Keratinocyte (primary cell): ENCODE results near the gene FLNA. TPM values are rescaled to one million over a fixed set of nuclear protein-coding genes. Genes with fewer than 3 reads are reported as not detected.
"Not testable (repeated sequence)": the region's sequence is repeated elsewhere in the genome, so short reads cannot be mapped to it uniquely, and the experiment has no call there.

Source experiments
- DNase-seq: peaks from one replicate; pipeline ENCODE4 v3.0.0-alpha.2; 2011; ENCODE audit warnings: low read depth, missing footprints, low spot score
- FAIRE-seq: peaks from 2 replicates; lab custom pipeline; 2011; peaks lifted over from hg19 to GRCh38; lab: Jason Lieb, UNC
- H2AFZ ChIP-seq: 2 replicates; pipeline ENCODE4 v1.6.0; 2012; ENCODE audit warnings: low read length, control low read depth, inconsistent platforms; ENCODE audit not compliant: control insufficient read depth
- H3K27ac ChIP-seq: 2 replicates; pipeline ENCODE4 v1.5.1; 2011; ENCODE audit warnings: low read length; ENCODE audit not compliant: control insufficient read depth, insufficient read depth
- H3K27me3 ChIP-seq: 3 replicates; pipeline ENCODE4 v1.6.0; 2011; ENCODE audit warnings: low read length; ENCODE audit not compliant: control insufficient read depth, insufficient read depth; ENCODE audit errors: extremely low read depth
- H3K36me3 ChIP-seq, 2 experiments: 2 replicates in 1 of 2; 3 replicates in 1 of 2; pipeline ENCODE4 v1.5.1; 2011; ENCODE audit warnings: low read length in 2 of 2, mild to moderate bottlenecking in 1 of 2; ENCODE audit not compliant: control insufficient read depth in 2 of 2, insufficient read depth in 2 of 2; ENCODE audit errors: extremely low read depth in 1 of 2
- H3K4me1 ChIP-seq: 3 replicates; pipeline ENCODE4 v1.5.1; 2011; ENCODE audit warnings: low read length; ENCODE audit not compliant: control insufficient read depth, insufficient read depth; ENCODE audit errors: extremely low read depth
- H3K4me2 ChIP-seq: 3 replicates; pipeline ENCODE4 v1.6.0; 2011; ENCODE audit warnings: low read depth, low read length; ENCODE audit not compliant: control insufficient read depth, insufficient read depth; ENCODE audit errors: extremely low read depth
- H3K4me3 ChIP-seq, 3 experiments: fragments of 200-600 bp in 1 of 3; sonication (generic) in 1 of 3; 2 replicates in 2 of 3; 3 replicates in 1 of 3; pipeline ENCODE4 v1.5.1; 2011 to 2016; ENCODE audit warnings: low read length in 3 of 3, mild to moderate bottlenecking in 3 of 3, control low read depth in 2 of 3, inconsistent platforms in 1 of 3, low read depth in 1 of 3, mixed read lengths in 1 of 3, mixed run types in 1 of 3, moderate library complexity in 1 of 3; ENCODE audit not compliant: control insufficient read depth in 2 of 3, insufficient read depth in 2 of 3; ENCODE audit errors: extremely low read depth in 1 of 3
- H3K79me2 ChIP-seq: 2 replicates; pipeline ENCODE4 v1.6.0; 2012; ENCODE audit warnings: low read length; ENCODE audit not compliant: control insufficient read depth, insufficient read depth
- H3K9ac ChIP-seq: 3 replicates; pipeline ENCODE4 v1.6.0; 2011; ENCODE audit warnings: low read length; ENCODE audit not compliant: control insufficient read depth, insufficient read depth; ENCODE audit errors: extremely low read depth
- H3K9me1 ChIP-seq: 3 replicates; pipeline ENCODE4 v1.6.0; 2011; ENCODE audit warnings: low read length; ENCODE audit not compliant: control insufficient read depth, insufficient read depth; ENCODE audit errors: extremely low read depth
- H3K9me3 ChIP-seq: 2 replicates; pipeline ENCODE4 v1.5.1; 2012; ENCODE audit warnings: low read depth, low read length; ENCODE audit not compliant: control insufficient read depth
- H4K20me1 ChIP-seq: 3 replicates; pipeline ENCODE4 v1.6.0; 2011; ENCODE audit warnings: low read length; ENCODE audit not compliant: control insufficient read depth, insufficient read depth; ENCODE audit errors: extremely low read depth
- CTCF ChIP-seq, 3 experiments: IDR thresholded peaks in 1 of 3; conservative IDR thresholded peaks in 1 of 3; optimal IDR thresholded peaks in 1 of 3; 2 replicates in 2 of 3; 3 replicates in 1 of 3; pipeline versions ENCODE3 to v1.5.1; 2011; ENCODE audit warnings: low read length in 3 of 3, mild to moderate bottlenecking in 3 of 3, moderate library complexity in 2 of 3, control low read depth in 1 of 3, inconsistent platforms in 1 of 3; ENCODE audit not compliant: insufficient read depth in 2 of 3; ENCODE audit errors: extremely low read depth in 1 of 3
- EZH2 ChIP-seq: IDR thresholded peaks from one replicate; pipeline ENCODE4 v1.6.1; 2012; ENCODE audit warnings: inconsistent platforms, mild to moderate bottlenecking, low read length, moderate library complexity
- dilution Hi-C: fragments of 300-500 bp; cut with MboI; formaldehyde crosslinking; loops from one replicate; pipeline ENCODE4 v1.7.0; 2020; ENCODE audit warnings: low sequenced_read_pairs; ENCODE audit not compliant: extremely low pct_ligation_motif_present
- polyA plus RNA-seq, 5 experiments: library from polyadenylated mRNA; depleted of rRNA in 3 of 5; stranded (reverse) in 3 of 5; stranded (forward) in 1 of 5; unstranded in 1 of 5; fragments of >200 nt; gene quantifications; 1 replicate in 1 of 5; 2 replicates in 3 of 5; 3 replicates in 1 of 5; pipeline versions ENCODE4 v1.2.1 to v1.2.3, GENCODE V29; 2011 to 2012; ENCODE audit warnings: missing spikeins in 2 of 5, low read depth in 1 of 5, low replicate concordance in 1 of 5

The FLNA gene
- polyA plus RNA-seq, 1 donor (not counting 4 experiments of a cell fraction or from before 2014, with no cell fraction given), result 245 TPM

- Histone ChIP-seq H3K9me3 (no peaks in the 10 kb centered on the region), H3K27ac (peak overlapping the region; percentile 4)
Measured at GRCh38 chrX:154401918-154402621, 27.6 kb upstream of the FLNA start.

GRCh38 chrX:154401045-154401799 lies 26.8 kb upstream of the FLNA start:
- Histone ChIP-seq H3K9me1 (no peaks in the 10 kb centered on the region), H3K27ac (no peak overlapping the region), H3K27me3 (no peaks in the 10 kb centered on the region), H2AFZ (no peak overlapping the region), H3K79me2 (peaks cover 13% of the 10 kb centered on the region), H3K4me1 (peaks cover 2% of the 10 kb centered on the region), H3K4me2 (no peak overlapping the region), H3K4me3 (no peak overlapping the region), H3K9me3 (no peaks in the 10 kb centered on the region), H3K9ac (no peak overlapping the region), H4K20me1 (no peaks in the 10 kb centered on the region), H3K36me3 (peaks cover 6 to 18% of the 10 kb centered on the region in 2 experiments)
- FAIRE-seq (no peak), DNase-seq (no peak)
- TF ChIP-seq CTCF (optimal IDR thresholded peaks at IDR 0.05 in 1 of 3, IDR thresholded peaks at IDR 0.05 in 1 of 3, conservative IDR thresholded peaks at IDR 0.05 in 1 of 3; ENCODE audit: extremely low read depth in 1 of 3, insufficient read depth in 2 of 3, low read length in 3 of 3) (no peak), EZH2 (no peak)
- dilution Hi-C loops, result no loop called here

More at GRCh38 chrX:154401918-154402621, 27.6 kb upstream of the FLNA start:
- Histone ChIP-seq H3K4me3 (no peak overlapping the region), H3K27me3 (no peaks in the 10 kb centered on the region), H3K4me2 (no peak overlapping the region), H3K36me3 (peaks cover 6 to 18% of the 10 kb centered on the region in 2 experiments), H3K79me2 (peaks cover 13% of the 10 kb centered on the region), H3K4me1 (peaks cover 2% of the 10 kb centered on the region), H4K20me1 (no peaks in the 10 kb centered on the region), H2AFZ (no peak overlapping the region), H3K9me1 (no peaks in the 10 kb centered on the region), H3K9ac (no peak overlapping the region)
- TF ChIP-seq EZH2, result no peak
- TF ChIP-seq CTCF (optimal IDR thresholded peaks at IDR 0.05 in 1 of 3, IDR thresholded peaks at IDR 0.05 in 1 of 3, conservative IDR thresholded peaks at IDR 0.05 in 1 of 3; ENCODE audit: extremely low read depth in 1 of 3, insufficient read depth in 2 of 3, low read length in 3 of 3), result no peak
- DNase-seq, result no peak
- dilution Hi-C loops, result no loop called here
- FAIRE-seq, result peak; percentile 82

- H3K27me3 ChIP-seq, FAIRE-seq, H2AFZ ChIP-seq, DNase-seq, H3K9ac ChIP-seq, H4K20me1 ChIP-seq, H3K4me1 ChIP-seq, H3K27ac ChIP-seq, H3K9me1 ChIP-seq, H3K9me3 ChIP-seq, dilution Hi-C loops: not testable (repeated sequence)
- H3K4me3 ChIP-seq, result peak overlapping the region in 1 of 3 experiments; percentile 65
- peaks cover 13% of the 10 kb centered on the region for H3K79me2 ChIP-seq
- H3K36me3 ChIP-seq, result peaks cover 6 to 18% of the 10 kb centered on the region in 2 experiments
- H3K4me2 ChIP-seq, result peak overlapping the region; percentile 83
Measured at GRCh38 chrX:154400369-154400817, 26.0 kb upstream of the FLNA start.
